Anterior cingulate cortex (tissue), 58 donors: ENCODE measurements around the gene KCNK3.
"Not testable (repeated sequence)": the region's sequence is repeated elsewhere in the genome, so short reads cannot be mapped to it uniquely, and the experiment has no call there.

ENCODE experiments used
- DNase-seq, 58 donors: peaks; one replicate each; lab custom pipeline; 2025; lab: John Stamatoyannopoulos, UW

KCNK3 gene

DNA sequence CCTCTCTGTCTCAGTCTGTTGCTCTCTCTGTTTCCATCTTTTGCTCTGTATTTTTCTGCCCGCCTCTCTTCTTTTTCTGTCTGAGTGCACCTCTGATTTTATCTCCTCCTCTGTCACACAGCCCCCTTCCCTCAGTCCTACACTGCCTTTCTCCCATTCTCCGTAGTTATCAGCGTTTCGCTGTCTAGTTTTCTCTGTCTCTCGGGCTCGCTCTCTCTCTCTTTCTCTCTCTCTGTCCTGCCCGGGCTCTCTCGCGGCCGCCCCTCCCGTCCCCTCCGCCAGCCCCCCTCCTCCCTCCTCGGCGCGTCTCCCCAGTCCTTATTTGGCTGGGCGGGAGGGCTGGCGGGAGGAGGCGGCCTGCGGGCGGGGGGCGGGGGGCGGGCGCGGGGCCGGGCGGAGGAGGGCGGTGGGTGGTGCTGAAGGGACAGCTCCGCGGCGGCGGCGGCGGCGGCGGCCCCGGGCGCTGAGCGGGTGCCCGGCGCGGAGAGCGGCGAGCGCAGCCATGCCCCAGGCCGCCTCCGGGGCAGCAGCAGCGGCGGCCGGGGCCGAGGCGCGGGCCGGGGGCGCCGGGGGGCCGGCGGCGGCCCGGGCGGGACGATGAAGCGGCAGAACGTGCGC lies at the start of gene KCNK3:
Gene KCNK3, plus strand, starts transcription at position 444 of the 618 bp plus-strand sequence. Its CDS starts 154 bp downstream, at position 598.
- peak in 36 of 58 donors; percentile 11 to 58 (median 30) for DNase-seq

DNA sequence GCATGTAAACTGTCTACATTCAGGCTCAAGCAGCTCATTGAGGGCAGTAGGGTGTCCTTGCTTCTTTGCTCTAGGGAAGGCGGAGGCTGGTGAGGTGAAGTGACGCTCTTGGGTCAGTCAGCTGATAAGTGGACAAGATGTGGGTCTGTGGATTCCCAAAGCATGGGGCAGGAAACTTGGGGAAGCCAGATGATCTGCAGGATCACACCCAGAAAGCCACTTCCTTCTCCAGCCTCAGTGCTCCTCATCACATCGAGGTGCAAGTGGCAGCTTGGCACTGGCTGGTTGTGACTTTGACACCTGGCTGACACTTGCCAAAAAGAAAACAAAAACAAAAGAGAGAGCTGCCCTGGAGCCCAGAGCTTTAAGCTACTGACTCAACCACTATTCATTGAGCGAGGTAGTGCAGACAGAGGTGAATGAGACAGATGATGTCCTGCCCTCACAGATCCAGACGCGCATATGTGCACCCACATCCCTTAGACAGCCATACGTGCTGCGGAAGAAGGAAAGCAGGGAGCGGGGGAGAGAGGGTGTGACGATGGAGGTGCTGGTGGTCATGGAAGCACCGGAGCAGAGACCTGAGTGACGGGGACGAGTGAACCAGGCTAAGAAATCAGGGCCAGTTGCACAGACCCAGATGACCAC lies 48.2 kb upstream of the KCNK3 start:
- no peak for DNase-seq

DNA sequence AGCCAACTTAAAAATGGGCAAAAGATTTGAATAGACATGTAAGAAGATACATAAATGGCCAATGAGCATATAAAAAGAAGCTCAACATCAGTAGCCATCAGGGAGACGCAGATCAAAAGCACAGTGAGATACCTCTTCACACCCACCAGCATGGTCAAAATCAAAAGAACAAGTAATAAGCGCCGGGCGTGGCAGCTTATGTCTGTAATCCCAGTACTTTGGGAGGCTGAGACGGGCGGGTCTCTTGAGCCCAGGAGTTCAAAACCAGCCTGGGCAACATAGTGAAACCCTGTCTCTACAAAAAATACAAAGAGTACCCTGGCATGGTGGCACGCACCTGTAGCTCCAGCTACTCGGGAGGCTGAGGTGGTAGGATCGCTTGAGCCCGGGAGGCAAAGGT lies 46.8 kb upstream of the KCNK3 start:
- DNase-seq = no peak

DNA sequence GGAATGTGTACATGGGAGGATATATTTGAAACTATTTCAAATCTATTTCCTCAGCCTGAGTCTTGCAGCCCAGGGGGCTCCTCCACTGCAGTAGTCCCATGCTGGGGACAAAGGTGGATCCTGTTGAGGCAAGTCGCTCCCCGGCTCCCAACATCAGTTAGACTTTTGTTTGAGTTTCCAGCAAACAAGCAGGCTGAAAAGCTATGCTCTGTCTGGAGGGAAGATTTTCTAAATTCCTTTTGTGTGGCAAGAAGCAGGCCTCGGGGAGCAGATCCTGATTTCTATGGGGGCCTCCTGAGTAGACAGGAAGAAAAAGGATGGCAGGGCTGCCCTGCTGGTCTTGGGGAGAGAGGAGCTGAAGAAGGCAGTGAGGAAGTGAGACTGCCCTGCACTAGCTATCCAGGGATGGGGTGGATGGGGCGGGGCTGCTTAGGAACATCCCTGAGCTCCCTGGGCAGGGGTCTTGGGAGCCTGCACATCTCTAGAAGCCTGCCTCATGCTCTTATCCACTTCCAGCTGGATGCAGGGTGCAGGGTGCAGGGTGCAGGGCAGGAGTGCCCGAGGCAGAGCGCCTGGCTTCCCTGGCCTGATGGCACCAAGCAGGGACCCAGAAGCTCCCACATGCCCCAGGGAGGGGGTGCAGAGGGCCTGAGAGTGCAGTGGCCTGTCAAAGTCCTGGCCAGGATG lies 45.4 kb upstream of the KCNK3 start:
- DNase-seq = no peak

DNA sequence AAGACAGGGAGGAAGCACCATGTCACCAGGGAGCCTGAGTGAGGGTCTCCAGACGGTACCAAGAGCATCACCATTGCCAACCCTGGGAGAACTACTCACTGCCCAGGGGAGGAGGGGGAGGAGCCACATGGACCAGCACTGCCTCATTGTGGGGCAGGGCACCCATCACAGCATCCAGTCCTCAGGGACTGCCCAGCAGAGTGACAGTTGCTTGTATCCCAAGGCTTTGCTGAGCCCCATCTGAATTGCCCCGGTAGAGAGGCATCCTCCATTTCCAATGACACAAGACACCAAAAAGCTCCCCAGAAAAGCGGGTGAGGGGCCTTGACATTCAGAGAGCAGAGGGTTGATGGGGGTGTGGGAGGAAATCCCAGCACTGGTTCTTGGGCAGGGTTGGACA lies 44.5 kb upstream of the KCNK3 start:
- no peak for DNase-seq

DNA sequence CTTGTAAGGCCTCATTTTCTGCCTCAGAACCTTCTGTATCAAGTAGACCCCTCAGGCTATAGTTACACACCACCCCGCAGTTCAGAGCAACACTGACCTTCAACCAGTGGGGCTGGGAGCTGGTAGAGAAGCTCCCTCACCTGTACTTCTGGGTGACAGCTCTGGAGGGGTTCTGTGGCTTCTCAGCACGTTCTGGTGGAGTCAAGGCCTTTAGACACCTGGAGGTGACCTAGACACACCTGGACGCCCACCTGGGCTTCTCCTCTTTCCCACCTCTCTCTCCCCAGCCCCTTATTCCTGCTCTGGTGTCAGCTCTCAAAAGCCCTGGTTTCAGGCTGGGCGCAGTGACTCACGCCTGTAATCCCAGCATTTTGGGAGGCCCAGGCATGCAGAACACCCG lies 44.0 kb upstream of the KCNK3 start:
- DNase-seq = no peak

DNA sequence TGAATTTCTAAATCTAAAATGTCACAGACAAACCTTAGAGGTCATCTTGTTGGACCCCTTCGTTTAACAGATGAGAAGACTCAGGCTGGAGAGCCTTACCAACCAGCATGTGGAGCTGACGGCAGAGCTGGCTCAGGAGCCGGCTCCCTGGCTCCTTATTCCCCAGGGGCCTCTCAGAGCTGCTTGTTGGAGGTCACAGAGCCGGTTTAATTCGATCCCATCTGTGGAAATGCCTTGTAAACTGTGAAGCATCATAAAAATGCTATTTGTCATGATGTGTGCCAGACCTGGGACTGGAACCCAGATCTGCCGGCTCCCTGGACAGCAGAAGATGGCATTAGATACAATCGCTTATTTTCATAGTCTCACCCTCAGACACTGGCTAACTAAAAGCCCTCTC lies 43.2 kb upstream of the KCNK3 start:
- no peak for DNase-seq

DNA sequence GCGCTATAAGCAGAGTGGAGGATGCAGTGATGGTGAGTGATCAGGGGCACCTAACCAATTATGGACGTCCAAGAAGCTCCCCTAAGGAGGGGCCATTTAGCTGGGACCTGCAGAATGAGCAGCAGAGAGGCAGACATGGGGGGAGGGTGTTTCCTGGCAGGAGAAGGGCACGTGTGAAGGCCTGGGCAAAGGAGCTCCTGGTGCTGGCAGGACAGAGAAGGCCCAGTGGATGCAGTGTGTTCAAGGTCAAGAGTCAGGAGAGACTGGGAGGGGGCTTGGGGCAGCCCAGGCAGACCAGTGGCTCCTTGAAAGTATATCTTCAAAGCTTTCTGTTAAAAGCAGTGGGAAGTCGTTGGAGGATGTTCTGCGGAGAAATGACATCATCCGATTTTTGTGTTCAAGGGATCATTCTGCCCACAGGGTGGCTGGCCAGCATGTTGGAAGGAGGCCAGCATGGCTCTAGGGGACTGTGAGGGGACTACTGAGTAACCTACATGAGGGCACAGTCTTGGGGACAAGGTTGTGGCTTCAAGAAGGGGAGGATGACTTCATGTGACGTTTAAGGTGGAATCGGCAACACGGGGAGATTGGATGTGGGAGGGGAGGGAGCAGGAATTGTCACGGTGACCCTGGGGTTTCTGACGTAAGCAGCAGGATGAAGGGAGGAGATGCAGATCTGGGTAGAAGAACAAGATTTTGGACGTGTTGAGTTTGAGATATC lies 42.4 kb upstream of the KCNK3 start:
- no peak for DNase-seq

DNA sequence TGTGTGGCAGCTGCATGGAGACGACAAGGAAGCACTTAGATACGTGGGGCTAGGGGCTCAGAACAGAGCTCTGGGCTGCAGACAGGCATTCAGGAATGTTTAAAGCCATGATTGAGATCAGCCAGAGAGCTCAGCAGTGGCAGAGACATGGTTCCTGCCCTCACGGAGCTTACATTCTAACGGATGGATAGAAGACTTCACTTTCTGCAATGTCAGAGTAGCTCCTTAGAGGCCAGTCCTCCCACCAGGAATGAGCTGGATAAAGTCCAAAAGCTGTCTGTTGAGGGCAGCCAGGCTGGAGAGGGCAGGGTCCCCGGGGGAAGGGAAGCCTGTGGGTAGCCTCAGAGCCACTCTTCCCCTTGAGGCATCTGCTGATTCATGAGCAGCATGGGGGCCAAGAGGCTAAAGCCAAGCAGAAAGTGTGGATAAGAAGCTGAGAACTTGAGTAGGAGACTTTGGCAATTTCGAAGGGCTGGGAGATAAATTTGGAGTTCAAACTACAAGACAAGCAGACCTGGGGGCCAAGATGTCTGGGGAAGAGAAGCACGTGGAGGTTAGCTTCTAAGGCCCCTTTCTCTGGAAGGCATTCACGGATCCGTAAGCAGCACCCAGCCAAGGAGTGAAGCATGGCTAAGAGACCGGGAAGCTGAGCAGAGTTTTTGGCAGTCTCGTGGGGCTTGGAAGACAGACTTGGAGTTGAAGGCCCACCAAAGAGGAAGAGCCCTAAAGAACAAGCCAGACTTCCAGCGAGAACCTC lies 41.6 kb upstream of the KCNK3 start:
- DNase-seq = no peak

DNA sequence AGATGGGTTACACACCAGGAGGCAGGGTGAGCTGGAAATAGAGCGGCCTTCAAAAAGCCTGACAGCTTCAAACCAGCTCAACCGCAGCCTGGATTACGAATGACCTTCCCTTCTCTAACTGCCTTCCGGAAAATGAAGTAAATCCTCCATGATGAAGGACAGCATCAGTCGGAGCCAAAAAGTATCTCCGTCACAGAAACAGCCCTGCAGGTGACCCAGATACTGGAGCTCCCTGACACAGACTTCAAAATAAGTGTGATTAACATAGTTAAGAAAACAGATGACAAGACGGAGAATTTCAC lies 41.1 kb upstream of the KCNK3 start:
- DNase-seq = no peak

DNA sequence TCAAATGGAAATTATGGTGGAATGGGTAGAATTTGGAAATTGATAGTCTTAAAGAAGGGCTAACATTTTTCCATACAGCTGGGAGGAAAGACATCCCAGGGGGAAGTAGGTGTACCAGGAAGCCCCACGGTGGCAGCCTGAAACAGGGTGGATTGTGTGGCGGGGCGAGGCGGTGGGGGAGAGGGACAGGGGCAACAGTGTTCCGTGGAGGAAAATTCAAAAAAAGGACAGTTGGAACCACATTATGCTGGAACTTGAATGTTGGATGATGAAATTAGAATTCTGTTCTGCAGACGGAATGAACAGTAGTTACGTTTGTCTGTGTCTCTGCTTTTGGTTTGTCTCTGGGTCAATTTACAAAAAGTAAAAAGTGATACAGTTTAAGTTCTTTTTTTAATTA lies 40.7 kb upstream of the KCNK3 start:
- DNase-seq = no peak

DNA sequence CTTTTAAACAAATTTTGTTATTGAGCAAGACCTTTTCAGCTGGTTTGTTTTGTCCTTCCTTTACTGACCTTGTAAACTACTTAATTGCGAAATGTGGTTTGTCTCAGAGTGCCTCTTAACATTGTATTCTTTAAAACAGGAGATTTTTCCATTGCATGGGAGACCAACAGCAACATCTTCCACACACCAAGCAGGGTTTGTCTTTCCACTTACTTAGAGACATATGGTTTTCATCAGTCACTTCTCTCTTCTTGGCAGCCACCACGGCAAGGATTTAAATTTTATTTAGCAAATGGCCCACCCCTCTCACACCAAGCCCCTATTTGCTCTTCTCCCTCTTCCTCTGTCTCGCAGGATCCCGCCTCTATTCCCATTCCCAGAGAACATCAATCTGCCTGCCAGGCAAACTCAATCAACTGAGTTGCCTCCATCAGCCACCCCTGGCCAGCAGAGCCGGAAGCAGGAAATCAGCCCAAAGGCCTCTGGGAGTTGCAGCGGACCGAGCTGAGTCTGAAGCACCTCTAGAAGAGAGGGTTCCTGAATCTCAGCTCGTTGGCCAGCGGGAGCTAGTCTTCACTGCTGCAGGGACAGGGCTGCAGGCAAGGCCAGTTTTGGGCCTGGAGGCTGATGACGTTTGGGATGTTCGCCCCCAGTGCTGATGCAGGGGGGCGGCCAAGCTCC lies 40.0 kb upstream of the KCNK3 start:
- no peak for DNase-seq

DNA sequence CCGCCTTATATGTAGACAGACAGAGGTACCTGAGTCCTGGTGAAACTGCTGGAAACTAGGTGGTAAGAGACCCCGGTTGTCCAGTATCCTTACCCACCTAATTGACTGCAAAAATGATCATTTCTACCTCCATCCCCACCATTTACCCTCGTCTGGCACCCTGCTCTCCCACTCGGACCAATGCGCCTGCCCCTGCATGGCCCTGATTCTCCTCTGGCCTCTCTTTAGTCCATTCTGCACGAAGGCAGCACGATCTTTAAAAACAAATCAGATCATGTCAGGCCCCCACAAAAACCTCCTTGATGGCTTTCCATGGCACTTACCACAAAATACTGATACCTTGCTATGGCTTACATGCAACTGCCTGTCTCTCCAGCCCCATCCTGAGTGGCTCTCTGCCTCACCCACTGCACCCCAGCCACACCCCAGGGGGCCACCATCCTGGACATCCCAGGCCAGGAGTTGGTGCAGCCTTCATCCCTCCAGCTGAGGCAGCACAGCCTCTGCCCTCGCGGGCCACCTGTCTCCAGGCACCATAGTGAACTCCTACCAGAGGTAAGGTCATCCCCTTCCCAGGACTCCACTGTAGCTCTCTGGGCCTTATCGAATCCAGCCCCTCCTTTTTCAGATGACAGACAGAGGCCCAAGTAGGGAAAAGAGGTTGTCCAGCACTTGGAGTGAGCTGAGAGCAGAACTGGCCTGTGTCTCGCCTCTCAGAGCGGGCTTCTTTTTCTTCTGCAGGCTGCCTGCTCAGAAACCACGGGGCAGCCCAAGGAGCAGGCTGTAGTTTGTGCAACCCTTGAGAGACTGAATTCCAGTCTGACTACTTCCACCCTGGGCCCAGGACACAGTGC lies 39.1 kb upstream of the KCNK3 start:
- no peak for DNase-seq

DNA sequence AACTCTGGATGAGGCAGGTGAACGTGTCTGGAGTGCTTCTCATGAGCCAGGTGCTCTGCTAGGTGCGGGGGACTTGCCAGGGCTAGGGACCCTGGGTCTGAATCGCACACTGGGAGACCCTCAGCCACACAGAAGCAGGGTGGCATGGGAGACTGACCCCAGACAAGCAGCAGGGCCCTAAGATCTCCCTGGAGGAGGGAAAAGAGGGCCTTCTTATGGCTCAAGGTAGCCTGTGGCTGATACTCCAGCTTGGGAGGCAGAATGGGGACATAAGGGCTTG lies 38.5 kb upstream of the KCNK3 start:
- DNase-seq = no peak

DNA sequence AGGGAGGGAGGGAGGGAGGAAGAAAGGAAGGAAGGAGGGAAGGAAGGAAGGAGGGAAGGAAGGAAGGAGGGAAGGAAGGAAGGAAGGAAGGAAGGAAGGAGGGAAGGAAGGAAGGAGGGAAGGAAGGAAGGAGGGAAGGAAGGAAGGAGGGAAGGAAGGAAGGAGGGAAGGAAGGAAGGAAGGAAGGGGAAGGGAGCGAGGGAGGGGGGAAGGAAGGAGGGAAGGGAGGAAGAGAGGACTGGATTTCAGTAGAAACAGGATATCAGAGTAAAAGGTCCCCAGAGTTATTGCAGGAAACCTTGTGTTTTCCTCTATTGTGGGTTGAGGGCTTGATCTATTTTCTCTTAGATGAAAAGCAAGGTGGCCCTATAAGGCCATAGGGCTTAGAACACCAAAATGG lies 37.4 kb upstream of the KCNK3 start:
- DNase-seq = not testable (repeated sequence)

DNA sequence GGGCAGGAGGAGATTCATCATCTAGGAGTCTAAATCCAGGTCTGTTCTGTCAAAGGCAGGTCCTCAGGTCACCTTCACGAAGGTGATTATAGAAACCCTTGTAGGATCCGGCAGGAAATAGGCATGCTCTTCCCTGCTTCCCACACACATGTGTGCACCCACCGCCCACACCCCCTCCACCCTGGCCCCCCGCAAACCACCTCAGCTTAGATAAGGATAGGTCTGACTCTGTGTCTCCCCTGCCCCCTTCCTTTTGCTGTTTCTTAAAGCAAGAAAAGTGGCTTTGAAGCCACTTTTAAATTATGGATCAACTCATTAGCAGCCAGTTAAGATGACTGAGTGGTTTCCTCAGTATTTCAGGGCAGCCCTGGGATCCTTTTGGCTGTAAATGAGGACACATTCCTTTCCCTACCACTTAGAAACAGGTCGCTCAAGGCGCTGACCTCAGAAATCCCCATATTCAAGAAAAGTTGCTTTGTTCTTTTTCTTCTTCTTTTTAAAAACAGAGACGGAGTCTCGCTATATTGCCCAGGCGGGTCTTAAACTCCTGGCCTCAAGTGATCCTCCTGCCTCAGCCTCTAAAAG lies 36.8 kb upstream of the KCNK3 start:
- DNase-seq = no peak

DNA sequence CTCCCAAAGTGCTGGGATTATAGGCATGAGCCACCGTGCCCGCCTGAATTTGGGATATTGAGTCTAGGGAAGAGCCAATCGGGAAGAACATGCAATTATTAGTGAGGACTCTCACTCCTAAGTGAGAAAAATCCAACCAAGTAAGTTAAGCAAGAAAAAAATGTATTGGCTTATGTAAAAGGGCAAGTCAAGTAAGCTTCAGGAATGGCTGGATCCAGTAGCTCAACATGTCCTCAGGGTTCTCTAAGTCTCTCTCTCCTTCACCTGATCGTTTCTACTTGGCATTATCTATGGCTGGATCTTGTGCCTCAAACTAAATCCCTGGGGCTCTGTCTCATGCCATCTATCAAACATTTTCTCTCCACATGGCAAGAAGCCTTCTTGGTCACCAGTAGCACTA lies 35.3 kb upstream of the KCNK3 start:
- DNase-seq = no peak

DNA sequence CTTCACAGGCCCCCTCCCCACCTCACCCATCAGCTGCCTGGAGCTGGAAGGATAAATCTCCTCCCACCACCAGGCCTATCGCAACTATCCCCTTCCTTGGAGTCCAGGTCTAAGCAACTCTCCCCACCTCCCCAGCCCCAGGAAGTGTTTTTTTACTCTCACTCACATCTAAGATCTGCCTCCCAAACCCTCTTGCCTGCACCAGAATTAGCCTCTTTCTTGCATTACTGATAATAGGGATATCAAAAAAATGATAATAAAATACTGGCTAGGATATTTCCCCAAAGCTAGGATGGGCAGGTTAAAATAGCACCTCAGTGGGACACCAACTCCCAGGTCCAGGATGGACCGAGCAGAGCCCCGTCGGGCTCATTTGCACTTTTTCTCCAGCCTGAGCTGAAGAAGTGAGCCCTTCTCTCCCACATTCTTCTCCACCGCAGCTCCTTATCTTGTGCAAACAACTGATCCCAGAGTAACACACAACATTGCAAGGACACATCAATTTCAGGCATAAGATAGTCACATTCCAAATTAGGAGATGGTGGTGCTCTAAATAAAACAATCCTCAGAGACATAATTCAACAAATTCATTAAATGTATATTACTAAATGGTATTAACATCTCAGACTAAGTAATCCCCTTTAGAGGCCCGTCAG lies 33.7 kb upstream of the KCNK3 start:
- no peak for DNase-seq
